Mucosa of rectum (tissue), 2 donors: ENCODE results near the gene FMO1.

Experiments
- H3K27ac ChIP-seq, 2 donors: one replicate each; pipeline ENCODE4 v1.7.0; 2013; ENCODE audit warnings: inconsistent platforms in 2 of 2, low read depth in 2 of 2, low read length in 2 of 2
- H3K27me3 ChIP-seq, 2 donors: one replicate each; pipeline ENCODE4 v1.7.0; 2013; ENCODE audit warnings: low read length in 2 of 2; ENCODE audit not compliant: control insufficient read depth in 2 of 2, insufficient read depth in 2 of 2
- H3K36me3 ChIP-seq, 2 donors: one replicate each; pipeline ENCODE4 v1.7.0; 2013; ENCODE audit warnings: low read length in 2 of 2; ENCODE audit not compliant: control insufficient read depth in 2 of 2, insufficient read depth in 2 of 2
- H3K4me1 ChIP-seq, 2 donors: one replicate each; pipeline ENCODE4 v1.7.0; 2013; ENCODE audit warnings: low read length in 2 of 2, mild to moderate bottlenecking in 1 of 2; ENCODE audit not compliant: control insufficient read depth in 2 of 2, insufficient read depth in 2 of 2
- H3K4me3 ChIP-seq, 2 donors: one replicate each; pipeline ENCODE4 v1.7.0; 2013; ENCODE audit warnings: low read length in 2 of 2
- H3K9ac ChIP-seq, 2 donors: one replicate each; pipeline ENCODE4 v1.7.0; 2013; ENCODE audit warnings: low read length in 2 of 2, low read depth in 1 of 2, mild to moderate bottlenecking in 1 of 2
- H3K9me3 ChIP-seq, 2 donors: one replicate each; pipeline ENCODE4 v1.7.0; 2013; ENCODE audit warnings: low read length in 2 of 2; ENCODE audit not compliant: control insufficient read depth in 2 of 2
- donor health status: healthy.
- donor health status: Normal muscosa, but diverticular disease.

The FMO1 gene

GRCh38 chr1:171299342-171299741 is 51.0 kb downstream of the FMO1 start:
- H3K27ac ChIP-seq = no peak overlapping the region
- H3K9ac ChIP-seq = no peak overlapping the region
- H3K27me3 ChIP-seq = no peaks in the 10 kb centered on the region
- H3K9me3 ChIP-seq = peaks cover 0 to 5% of the 10 kb centered on the region in 2 donors
- H3K36me3 ChIP-seq = no peaks in the 10 kb centered on the region
- no peak overlapping the region for H3K4me3 ChIP-seq
- H3K4me1 ChIP-seq = no peaks in the 10 kb centered on the region

- peaks cover 0 to 5% of the 10 kb centered on the region in 2 donors for H3K9me3 ChIP-seq
- H3K27ac ChIP-seq = no peak overlapping the region
- H3K9ac ChIP-seq = no peak overlapping the region
- no peaks in the 10 kb centered on the region for H3K36me3 ChIP-seq
- no peak overlapping the region for H3K4me3 ChIP-seq
- no peaks in the 10 kb centered on the region for H3K27me3 ChIP-seq
- H3K4me1 ChIP-seq = no peaks in the 10 kb centered on the region
Observed at GRCh38 chr1:171300401-171300800, 52.1 kb downstream of the FMO1 start.

GRCh38 chr1:171310661-171311087 is 62.4 kb downstream of the FMO1 start:
- Histone ChIP-seq H3K4me3 (no peak overlapping the region), H3K36me3 (no peaks in the 10 kb centered on the region), H3K27ac (no peak overlapping the region), H3K4me1 (peaks cover 2 to 6% of the 10 kb centered on the region in 2 donors), H3K9ac (no peak overlapping the region), H3K27me3 (no peaks in the 10 kb centered on the region), H3K9me3 (no peaks in the 10 kb centered on the region)

- no peaks in the 10 kb centered on the region for H3K36me3 ChIP-seq
- no peak overlapping the region for H3K9ac ChIP-seq
- no peak overlapping the region for H3K27ac ChIP-seq
- no peaks in the 10 kb centered on the region for H3K27me3 ChIP-seq
- peaks cover 2 to 6% of the 10 kb centered on the region in 2 donors for H3K4me1 ChIP-seq
- H3K9me3 ChIP-seq = no peaks in the 10 kb centered on the region
- H3K4me3 ChIP-seq = no peak overlapping the region
Observed at GRCh38 chr1:171311771-171312558, 63.7 kb downstream of the FMO1 start.

- no peak overlapping the region for H3K9ac ChIP-seq
- H3K27ac ChIP-seq = no peak overlapping the region
- no peaks in the 10 kb centered on the region for H3K9me3 ChIP-seq
- no peak overlapping the region for H3K4me3 ChIP-seq
- no peaks in the 10 kb centered on the region for H3K36me3 ChIP-seq
- H3K27me3 ChIP-seq = no peaks in the 10 kb centered on the region
- H3K4me1 ChIP-seq = peaks cover 0 to 6% of the 10 kb centered on the region in 2 donors
Observed at GRCh38 chr1:171313319-171313834, 65.1 kb downstream of the FMO1 start.

- Histone ChIP-seq H3K4me1 (peaks cover 0 to 6% of the 10 kb centered on the region in 2 donors), H3K9me3 (no peaks in the 10 kb centered on the region), H3K27ac (peak within 1 kb of the TSS; percentile 62 to 75), H3K9ac (peak within 1 kb of the TSS; percentile 47 to 55), H3K36me3 (no peaks in the 10 kb centered on the region), H3K4me3 (peak within 1 kb of the TSS; percentile 63 to 66), H3K27me3 (no peaks in the 10 kb centered on the region)
Observed at GRCh38 chr1:171313835-171314320, 65.6 kb downstream of the FMO1 start, which contains the start of gene FMO4. TSS of gene FMO4 (plus strand) at chr1:171314183. CDS start at chr1:171319826, 5,643 bp downstream.

- Histone ChIP-seq H3K9ac (no peak overlapping the region), H3K27me3 (no peaks in the 10 kb centered on the region), H3K9me3 (no peaks in the 10 kb centered on the region), H3K4me1 (no peaks in the 10 kb centered on the region), H3K27ac (no peak overlapping the region), H3K4me3 (no peak overlapping the region), H3K36me3 (peaks cover 0 to 3% of the 10 kb centered on the region in 2 donors)
Observed at GRCh38 chr1:171329251-171329650, 81.0 kb downstream of the FMO1 start.

GRCh38 chr1:171334024-171334640 is 85.8 kb downstream of the FMO1 start:
- no peaks in the 10 kb centered on the region for H3K9me3 ChIP-seq
- H3K27ac ChIP-seq = no peak overlapping the region
- H3K36me3 ChIP-seq = no peaks in the 10 kb centered on the region
- no peak overlapping the region for H3K9ac ChIP-seq
- H3K27me3 ChIP-seq = no peaks in the 10 kb centered on the region
- no peak overlapping the region for H3K4me3 ChIP-seq
- H3K4me1 ChIP-seq = no peaks in the 10 kb centered on the region
